Tibial nerve (tissue), 4 donors: ENCODE measurements around the gene TMEM234.

Experiments used
- EP300 ChIP-seq, 2 donors: sonication (generic); formaldehyde crosslinking; IDR thresholded peaks; one replicate each; pipeline ENCODE4 v1.6.1; 2017; ENCODE audit warnings: antibody characterized with exemption in 2 of 2, mild to moderate bottlenecking in 1 of 2
- POLR2A ChIP-seq, 2 donors: fragments of 450-650 bp; IDR thresholded peaks; one replicate each; pipeline ENCODE4 v1.6.1; 2017; ENCODE audit warnings: antibody characterized with exemption in 2 of 2, mild to moderate bottlenecking in 2 of 2, moderate library complexity in 2 of 2
- TF ChIP-seq, protein P1 (sequence below), 5 experiments: fragments of 200-600 bp in 3 of 5; fragments of 450-650 bp in 2 of 5; sonication (generic) in 3 of 5; IDR thresholded peaks; one replicate each; pipeline ENCODE4 v1.5.1; 2016 to 2019; ENCODE audit warnings: antibody characterized with exemption in 5 of 5, mild to moderate bottlenecking in 3 of 5, moderate library complexity in 2 of 5

- TF ChIP-seq, protein P1, sequence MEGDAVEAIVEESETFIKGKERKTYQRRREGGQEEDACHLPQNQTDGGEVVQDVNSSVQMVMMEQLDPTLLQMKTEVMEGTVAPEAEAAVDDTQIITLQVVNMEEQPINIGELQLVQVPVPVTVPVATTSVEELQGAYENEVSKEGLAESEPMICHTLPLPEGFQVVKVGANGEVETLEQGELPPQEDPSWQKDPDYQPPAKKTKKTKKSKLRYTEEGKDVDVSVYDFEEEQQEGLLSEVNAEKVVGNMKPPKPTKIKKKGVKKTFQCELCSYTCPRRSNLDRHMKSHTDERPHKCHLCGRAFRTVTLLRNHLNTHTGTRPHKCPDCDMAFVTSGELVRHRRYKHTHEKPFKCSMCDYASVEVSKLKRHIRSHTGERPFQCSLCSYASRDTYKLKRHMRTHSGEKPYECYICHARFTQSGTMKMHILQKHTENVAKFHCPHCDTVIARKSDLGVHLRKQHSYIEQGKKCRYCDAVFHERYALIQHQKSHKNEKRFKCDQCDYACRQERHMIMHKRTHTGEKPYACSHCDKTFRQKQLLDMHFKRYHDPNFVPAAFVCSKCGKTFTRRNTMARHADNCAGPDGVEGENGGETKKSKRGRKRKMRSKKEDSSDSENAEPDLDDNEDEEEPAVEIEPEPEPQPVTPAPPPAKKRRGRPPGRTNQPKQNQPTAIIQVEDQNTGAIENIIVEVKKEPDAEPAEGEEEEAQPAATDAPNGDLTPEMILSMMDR (IDR thresholded peaks at IDR 0.05) = no peak
- no peak for TF ChIP-seq POLR2A (IDR thresholded peaks at IDR 0.05)
- no peak for TF ChIP-seq EP300 (IDR thresholded peaks at IDR 0.05)
These were observed 9.8 kb upstream of the TMEM234 start for GRCh38 chr1:32231843-32232432.
